ENCODE measurements around the gene RUNX2.

Gene RUNX2

GRCh38 chr6:45476341-45476740 is 148.2 kb downstream of the RUNX2 start:
- intact Hi-C loops (cut with DNase I): no loop called here

GRCh38 chr6:45477278-45477677 is 149.1 kb downstream of the RUNX2 start:
- no peak for DNase-seq
- intact Hi-C loops (cut with DNase I): no loop called here

More at GRCh38 chr6:45476341-45476740, 148.2 kb downstream of the RUNX2 start:
- DNase-seq: peak in 2 of 10 donors; percentile 29 to 36

GRCh38 chr6:45477790-45478189 is 149.7 kb downstream of the RUNX2 start:
- peak in 6 of 10 donors; percentile 16 to 81 (median 37) for DNase-seq

DNA sequence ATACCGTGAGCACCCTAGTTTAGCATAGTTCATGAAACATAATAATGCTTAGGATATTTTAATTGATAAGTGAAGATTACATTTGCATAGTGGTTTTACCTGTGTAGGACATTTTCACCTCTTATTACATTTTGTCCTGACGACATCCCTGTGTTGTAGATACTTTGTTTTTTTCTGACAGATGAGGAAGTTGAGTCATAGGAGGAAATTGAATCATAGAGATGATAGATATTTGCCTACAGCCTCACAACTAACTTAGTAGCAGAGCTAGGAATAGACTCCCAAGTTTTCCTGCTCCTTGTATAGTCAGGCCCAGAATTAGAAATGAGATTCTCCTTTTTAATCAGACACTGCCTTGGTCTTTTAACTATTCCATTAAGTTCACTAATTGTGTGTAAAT is 150.1 kb downstream of the RUNX2 start:
- no peak for DNase-seq
- intact Hi-C loops (cut with DNase I): no loop called here

More at GRCh38 chr6:45477790-45478189, 149.7 kb downstream of the RUNX2 start:
- intact Hi-C loops (cut with DNase I): no loop called here

GRCh38 chr6:45479834-45480751 is 152.0 kb downstream of the RUNX2 start:
- intact Hi-C loops (cut with DNase I): no loop called here
- DNase-seq: no peak

- intact Hi-C loops (cut with DNase I): no loop called here
- no peak for DNase-seq
Measured at GRCh38 chr6:45480752-45481415, 152.8 kb downstream of the RUNX2 start.

DNA sequence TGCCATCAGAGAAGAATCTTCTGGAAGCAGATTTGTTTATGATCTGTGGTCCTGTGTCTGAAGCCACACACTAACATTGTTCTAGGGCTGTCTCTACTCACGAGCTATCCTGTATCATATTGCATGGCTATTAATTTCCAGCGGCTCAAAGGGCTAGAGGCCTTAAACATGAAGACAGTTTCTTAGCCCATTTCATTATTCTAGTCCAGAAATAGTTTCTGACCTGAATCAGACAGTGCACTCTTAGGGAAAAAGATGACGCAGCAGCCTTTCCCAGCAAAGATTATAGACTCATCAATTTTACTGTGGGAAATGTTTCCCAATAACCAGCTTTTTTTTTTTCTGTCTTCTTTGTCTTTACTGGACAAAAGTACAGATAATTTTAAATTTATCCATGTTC is 154.9 kb downstream of the RUNX2 start:
- no peak for DNase-seq
- intact Hi-C loops (cut with DNase I): no loop called here

DNA sequence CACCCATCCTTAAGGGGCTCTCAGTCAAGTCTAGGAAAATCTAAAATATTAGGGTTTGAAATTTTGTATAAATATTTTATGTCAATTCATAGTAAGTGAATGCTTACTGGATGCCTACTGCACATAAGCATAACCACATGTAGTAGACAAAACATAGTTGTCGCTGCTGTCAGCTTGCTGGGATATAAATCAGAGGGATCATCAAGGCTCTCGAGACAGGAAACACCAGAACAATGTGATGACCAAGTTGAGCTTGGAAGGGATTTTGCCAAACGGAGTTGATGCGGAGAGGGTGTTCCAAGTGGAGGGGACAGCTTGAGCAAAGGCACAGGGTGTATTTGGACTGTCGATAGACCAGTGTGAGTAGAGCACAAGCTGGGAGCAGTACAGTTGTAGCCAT is 155.4 kb downstream of the RUNX2 start:
- DNase-seq: no peak
- intact Hi-C loops (cut with DNase I): no loop called here

- no peak for DNase-seq
- intact Hi-C loops (cut with DNase I): no loop called here
Measured at GRCh38 chr6:45486736-45487135, 158.6 kb downstream of the RUNX2 start.

- intact Hi-C loops (cut with DNase I): no loop called here
Measured at GRCh38 chr6:45487645-45488044, 159.5 kb downstream of the RUNX2 start.

GRCh38 chr6:45488269-45488668 is 160.1 kb downstream of the RUNX2 start:
- intact Hi-C loops (cut with DNase I): no loop called here
- DNase-seq: no peak

More at GRCh38 chr6:45487645-45488044, 159.5 kb downstream of the RUNX2 start:
- no peak for DNase-seq

DNA sequence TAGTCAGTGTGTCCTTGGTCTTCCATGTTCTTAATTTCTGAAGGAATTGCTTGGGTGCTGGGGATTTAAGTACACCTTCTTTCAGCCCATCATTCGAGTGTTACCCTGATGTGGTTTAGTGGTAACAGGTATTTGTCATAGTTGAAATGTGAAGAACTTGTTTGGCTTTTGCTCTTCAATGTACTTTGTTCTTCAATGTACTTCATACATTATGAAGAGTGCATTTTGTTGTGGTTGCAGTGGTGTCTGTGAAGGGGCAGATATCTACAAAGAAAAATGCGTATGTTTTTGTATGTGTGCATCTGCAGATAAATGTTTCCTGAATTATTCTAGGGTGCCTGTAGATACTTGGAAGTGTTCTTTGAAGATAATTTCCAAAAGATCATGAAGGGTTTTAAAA is 160.8 kb downstream of the RUNX2 start:
- intact Hi-C loops (cut with DNase I): no loop called here
- no peak for DNase-seq

DNA sequence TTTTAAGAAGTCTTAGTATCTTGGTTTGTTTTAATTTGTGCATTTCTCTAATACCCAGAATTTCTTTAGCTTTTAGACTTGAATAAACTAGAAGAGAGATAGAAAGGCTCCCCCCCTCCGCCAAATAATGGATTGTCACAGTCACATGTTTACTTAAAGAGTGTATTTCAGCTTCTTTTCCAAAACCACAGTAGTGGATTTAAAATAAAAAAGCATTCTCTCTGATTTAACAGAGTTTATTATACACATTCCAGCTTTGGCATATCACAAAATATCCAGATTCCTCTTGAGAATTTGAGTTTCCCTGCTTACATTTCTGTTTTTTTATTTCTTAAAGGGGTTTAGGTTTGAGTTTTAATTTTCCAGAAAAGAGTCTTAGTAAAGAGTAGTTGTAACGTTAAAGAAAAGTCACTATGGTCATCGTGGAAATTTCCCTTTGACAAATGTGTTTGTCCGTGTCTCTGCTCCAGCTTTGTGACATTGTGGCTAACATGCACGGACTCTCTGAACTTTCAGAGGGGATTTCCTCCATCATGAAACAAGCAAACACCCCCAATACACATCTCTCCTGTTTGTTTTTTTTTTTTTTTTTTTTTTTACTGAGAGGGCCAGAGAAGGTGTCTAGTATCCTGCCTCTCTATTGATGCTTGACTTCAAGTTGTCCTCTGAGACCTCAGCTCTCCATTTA is 163.1 kb downstream of the RUNX2 start:
- no peak for DNase-seq
- intact Hi-C loops (cut with DNase I): no loop called here

- DNase-seq: no peak
- intact Hi-C loops (cut with DNase I): no loop called here
Measured at GRCh38 chr6:45491874-45492273, 163.7 kb downstream of the RUNX2 start.

- DNase-seq: no peak
Measured at GRCh38 chr6:45493761-45494160, 165.6 kb downstream of the RUNX2 start.

DNA sequence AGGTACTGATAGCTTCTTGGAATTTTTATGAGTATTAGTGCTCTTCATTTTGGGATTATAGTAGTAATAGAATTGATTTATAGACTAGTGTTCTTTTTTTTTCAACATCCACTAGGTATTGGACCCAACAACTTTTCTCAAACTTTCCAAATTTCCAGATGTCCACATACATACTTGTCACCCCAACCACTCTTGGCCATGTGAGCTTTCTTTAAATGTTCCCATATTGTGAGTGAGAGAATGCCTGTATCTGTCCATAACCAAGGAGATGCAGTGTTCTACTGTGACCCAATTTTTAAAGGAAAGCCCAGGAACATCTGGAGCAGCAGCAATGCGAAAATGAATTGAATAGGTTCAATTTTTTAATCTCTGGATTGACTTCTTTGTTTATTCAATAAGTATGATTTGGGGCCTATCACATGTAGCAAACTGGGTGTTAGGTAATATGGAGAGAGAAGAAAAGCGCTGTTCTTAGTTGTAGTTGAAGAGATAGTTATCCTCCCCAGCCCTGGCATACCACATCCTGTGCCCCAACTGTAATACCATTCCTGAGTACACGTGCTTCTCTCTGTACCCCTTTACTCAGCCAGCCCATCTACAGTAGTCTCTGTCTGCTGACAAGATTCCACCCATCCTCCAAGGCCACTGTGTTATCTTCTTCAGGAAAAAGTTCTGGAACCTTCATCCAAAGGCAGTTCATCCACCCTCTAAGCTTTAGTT is 166.4 kb downstream of the RUNX2 start:
- intact Hi-C loops (cut with DNase I): no loop called here

More at GRCh38 chr6:45493761-45494160, 165.6 kb downstream of the RUNX2 start:
- intact Hi-C loops (cut with DNase I): no loop called here

DNA sequence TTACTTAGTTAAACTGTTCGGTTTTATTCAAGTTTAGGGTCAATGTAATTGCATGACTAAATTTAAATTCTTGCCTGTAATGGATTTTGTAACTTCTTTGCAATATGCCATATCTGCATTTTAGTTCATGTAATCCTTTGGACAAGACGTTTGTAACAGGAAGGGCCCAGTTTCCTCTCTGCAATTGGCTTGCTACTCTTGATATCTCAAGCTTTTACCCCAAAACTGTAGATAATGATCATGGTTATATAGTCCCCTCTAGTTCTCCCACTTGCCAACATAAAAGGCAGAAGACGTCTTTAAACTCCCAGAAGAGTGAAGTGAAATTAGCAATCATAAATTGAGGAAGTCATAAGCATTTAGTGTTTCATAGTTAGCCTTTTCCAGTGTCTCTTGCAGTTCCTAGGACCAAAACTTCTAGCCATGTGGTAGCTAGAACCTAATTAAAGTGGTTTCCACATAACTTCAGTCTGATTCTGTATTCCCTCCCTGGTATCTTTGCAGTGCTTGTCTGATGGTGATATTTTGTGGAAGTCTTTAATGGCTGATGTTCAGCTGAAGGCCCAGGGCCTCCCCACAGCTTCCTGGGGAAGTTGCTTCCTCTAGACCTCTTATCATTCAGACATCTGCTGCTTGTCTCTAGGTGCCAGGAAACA is 167.4 kb downstream of the RUNX2 start:
- intact Hi-C loops (cut with DNase I): no loop called here
- peak in 1 of 10 donors; percentile 49 for DNase-seq

More for the DNA sequence above, 166.4 kb downstream of the RUNX2 start:
- DNase-seq: no peak

DNA sequence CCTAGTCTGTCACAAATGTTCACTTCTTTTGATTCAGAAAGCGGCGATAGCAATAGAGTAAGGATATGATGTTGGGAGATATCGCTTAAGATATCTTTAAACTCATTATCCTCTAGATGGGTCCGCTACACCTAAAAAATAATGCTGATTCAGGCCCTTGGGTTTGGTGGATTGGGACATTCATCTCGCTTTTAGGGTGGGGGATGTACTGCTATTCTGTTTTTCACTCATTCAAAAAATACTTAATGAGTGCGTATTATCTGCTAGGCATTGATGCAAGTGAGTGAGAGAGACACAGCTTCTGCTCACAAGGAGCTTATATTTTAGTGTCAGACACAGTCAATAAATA is 167.9 kb downstream of the RUNX2 start:
- intact Hi-C loops (cut with DNase I): no loop called here
- no peak for DNase-seq

- intact Hi-C loops (cut with DNase I): no loop called here
- no peak for DNase-seq
Measured at GRCh38 chr6:45498591-45498990, 170.5 kb downstream of the RUNX2 start.

Measured in posterior cingulate gyrus (tissue), 11 donors.